ENCODE data around the gene ZFPM1.

DNA sequence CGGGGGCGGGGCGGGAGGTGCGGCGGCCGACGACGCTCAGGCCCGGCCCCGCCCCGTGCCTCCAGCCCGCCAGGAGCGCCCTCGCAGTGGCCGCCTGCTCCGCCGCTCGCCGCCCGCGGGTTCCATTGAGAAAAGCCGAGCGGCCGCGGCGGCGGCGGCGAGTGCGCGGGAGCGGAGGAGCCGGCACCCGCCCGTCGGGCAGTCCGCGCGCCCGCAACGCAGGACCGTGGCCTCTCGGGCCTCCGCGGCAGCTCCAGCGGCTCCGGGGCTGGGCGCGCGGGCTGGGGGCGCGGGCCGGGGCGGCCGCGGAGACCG, at the start of gene ZFPM1:
- peak in 1 of 3 donors; percentile 53 for TF ChIP-seq POLR2A (IDR thresholded peaks at IDR 0.05)
- TF ChIP-seq, protein P1, sequence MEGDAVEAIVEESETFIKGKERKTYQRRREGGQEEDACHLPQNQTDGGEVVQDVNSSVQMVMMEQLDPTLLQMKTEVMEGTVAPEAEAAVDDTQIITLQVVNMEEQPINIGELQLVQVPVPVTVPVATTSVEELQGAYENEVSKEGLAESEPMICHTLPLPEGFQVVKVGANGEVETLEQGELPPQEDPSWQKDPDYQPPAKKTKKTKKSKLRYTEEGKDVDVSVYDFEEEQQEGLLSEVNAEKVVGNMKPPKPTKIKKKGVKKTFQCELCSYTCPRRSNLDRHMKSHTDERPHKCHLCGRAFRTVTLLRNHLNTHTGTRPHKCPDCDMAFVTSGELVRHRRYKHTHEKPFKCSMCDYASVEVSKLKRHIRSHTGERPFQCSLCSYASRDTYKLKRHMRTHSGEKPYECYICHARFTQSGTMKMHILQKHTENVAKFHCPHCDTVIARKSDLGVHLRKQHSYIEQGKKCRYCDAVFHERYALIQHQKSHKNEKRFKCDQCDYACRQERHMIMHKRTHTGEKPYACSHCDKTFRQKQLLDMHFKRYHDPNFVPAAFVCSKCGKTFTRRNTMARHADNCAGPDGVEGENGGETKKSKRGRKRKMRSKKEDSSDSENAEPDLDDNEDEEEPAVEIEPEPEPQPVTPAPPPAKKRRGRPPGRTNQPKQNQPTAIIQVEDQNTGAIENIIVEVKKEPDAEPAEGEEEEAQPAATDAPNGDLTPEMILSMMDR (IDR thresholded peaks at IDR 0.05), result peak in 2 of 7 experiments; percentile 18 to 25

Data from body of pancreas (tissue), 4 donors.